NCI-H2171 (cell line): ENCODE measurements around the gene DES.

ENCODE experiments used
- DNase-seq: peaks from one replicate; lab custom pipeline; 2025; lab: John Stamatoyannopoulos, UW

Gene DES

DNA sequence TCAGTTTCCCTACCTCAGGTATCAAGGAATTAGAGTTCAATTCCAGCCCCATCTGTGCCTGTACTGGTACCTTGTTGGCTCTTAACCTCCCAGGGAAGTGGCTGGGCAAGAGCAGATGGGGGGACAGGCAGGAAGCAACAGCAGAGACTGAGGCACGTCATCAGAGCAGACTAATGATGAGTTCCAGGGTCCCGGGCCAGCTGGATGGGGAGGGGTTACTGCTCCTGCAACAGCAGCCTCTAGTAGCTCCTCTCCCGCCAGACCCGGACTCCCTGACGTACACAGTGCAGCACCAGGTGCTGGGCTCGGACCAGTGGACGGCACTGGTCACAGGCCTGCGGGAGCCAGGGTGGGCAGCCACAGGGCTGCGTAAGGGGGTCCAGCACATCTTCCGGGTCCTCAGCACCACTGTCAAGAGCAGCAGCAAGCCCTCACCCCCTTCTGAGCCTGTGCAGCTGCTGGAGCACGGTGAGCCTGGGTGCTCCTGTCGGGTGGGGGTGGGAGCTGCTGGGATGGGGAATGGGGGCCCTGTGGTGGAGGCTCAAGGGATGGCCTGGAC is 54.5 kb downstream of the DES start:
- no peak for DNase-seq

DNA sequence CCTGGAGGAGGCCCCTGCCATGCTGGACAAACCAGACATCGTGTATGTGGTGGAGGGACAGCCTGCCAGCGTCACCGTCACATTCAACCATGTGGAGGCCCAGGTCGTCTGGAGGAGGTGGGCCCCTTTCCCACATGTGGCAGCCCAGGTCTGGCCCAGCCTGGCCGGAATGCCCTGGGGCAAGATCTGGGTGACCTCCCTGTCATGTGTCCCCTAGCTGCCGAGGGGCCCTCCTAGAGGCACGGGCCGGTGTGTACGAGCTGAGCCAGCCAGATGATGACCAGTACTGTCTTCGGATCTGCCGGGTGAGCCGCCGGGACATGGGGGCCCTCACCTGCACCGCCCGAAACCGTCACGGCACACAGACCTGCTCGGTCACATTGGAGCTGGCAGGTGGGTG is 55.3 kb downstream of the DES start:
- DNase-seq: no peak

GRCh38 chr2:219474285-219475060 is 56.3 kb downstream of the DES start:
- no peak for DNase-seq

- DNase-seq: no peak
These were observed 57.1 kb downstream of the DES start for GRCh38 chr2:219475278-219475677.

- no peak for DNase-seq
These were observed 57.8 kb downstream of the DES start for GRCh38 chr2:219475697-219476651.
